Spleen (tissue), 7 donors: Measurements from ENCODE around the gene HPCAL1.

Source experiments
- CTCF ChIP-seq, 11 experiments: fragments of 200-600 bp in 7 of 11; fragments of 450-650 bp in 4 of 11; sonication (generic) in 4 of 11; IDR thresholded peaks in 8 of 11; conservative IDR thresholded peaks in 3 of 11; 1 replicate in 7 of 11; 2 replicates in 4 of 11; pipeline versions ENCODE4 v1.4.0 to v1.8.0; 2016 to 2021; ENCODE audit warnings: antibody characterized with exemption in 11 of 11, inconsistent platforms in 4 of 11, mild to moderate bottlenecking in 1 of 11
- POLR2A ChIP-seq, 3 donors: fragments of 450-650 bp; IDR thresholded peaks; one replicate each; pipeline ENCODE4 v1.5.1; 2017; ENCODE audit warnings: antibody characterized with exemption in 3 of 3, mild to moderate bottlenecking in 1 of 3
- POLR2AphosphoS5 ChIP-seq, 3 donors: sonication (generic); formaldehyde crosslinking; IDR thresholded peaks; one replicate each; pipeline ENCODE4 v1.5.1; 2017; ENCODE audit warnings: antibody characterized with exemption in 3 of 3
- donor health status: DM: no; HTN: no; CAD: no; lungs with moderate emphysema.
- donor health status: DM: no; HTN: no; CAD: no.
- donor health status: DM: no; HTN: no; CAD: no.

- TF ChIP-seq POLR2AphosphoS5 (IDR thresholded peaks at IDR 0.05) (no peak), POLR2A (IDR thresholded peaks at IDR 0.05) (no peak), CTCF (IDR thresholded peaks at IDR 0.05 in 8 of 11, conservative IDR thresholded peaks at IDR 0.05 in 3 of 11) (no peak)
Observed at GRCh38 chr2:10345813-10346212, 43.1 kb downstream of the HPCAL1 start.
